ENCODE data around the gene NANOS1.

Gene NANOS1, protein sequence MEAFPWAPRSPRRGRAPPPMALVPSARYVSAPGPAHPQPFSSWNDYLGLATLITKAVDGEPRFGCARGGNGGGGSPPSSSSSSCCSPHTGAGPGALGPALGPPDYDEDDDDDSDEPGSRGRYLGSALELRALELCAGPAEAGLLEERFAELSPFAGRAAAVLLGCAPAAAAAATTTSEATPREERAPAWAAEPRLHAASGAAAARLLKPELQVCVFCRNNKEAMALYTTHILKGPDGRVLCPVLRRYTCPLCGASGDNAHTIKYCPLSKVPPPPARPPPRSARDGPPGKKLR

DNA sequence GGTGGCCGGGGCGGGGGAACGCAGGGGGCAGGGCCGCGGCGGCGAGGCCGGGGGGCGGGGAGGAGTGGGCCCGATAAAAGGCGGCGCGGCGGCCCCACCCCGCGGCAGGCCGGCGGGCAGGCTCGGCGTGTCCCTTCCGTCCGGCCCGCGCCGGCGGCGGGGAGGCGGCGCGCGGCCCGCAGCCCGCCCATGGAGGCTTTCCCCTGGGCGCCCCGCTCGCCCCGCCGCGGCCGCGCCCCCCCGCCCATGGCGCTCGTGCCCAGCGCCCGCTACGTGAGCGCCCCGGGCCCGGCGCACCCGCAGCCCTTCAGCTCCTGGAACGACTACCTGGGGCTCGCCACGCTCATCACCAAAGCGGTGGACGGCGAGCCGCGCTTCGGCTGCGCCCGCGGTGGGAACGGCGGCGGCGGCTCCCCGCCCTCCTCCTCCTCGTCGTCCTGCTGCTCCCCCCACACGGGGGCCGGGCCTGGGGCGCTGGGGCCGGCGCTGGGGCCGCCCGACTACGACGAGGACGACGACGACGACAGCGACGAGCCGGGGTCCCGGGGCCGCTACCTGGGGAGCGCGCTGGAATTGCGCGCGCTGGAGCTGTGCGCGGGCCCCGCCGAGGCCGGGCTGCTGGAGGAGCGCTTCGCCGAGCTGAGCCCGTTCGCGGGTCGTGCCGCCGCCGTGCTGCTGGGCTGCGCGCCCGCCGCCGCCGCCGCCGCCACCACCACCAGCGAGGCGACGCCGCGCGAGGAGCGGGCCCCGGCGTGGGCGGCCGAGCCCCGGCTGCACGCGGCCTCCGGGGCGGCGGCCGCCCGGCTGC, at the start of gene NANOS1:
TSS of gene NANOS1 (plus strand) at position 102 of the 808 bp plus-strand sequence. CDS start at position 190, 88 bp downstream.
- DNase-seq (ENCODE audit: low spot score): no peak

DNA sequence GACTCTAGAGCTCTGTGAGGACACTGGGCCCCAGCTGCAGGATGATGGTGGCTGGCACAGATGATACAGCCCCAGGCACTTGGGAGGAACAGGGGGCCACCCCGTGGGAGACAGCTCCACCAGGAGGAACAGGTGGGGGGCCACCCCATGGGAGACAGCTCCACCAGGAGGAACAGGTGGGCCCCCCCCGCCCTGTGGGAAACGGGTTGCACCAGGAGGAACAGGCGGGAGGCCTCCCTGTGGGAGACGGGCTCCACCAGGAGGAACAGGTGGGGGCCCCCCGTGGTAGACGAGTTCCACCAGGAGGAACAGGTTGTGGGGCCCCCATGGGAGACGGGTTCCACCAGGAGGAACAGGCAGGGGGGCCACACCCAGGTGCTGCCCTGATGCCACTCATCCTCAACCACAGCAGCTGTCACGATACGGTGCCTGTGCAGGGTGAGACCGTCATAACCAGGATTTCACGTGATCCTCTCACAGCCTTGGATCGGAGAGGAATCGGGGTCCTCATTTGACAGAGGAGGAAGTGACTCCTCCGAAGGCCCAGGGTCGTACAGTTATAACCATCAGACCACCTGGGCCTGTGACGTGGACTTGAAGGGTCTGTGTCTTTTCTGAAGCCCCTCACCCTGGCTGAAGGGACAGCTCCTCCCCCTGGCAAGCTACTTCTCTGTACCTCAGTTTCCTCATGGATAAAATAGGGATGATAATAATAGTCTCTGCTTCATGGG, 49.2 kb upstream of the NANOS1 start:
- DNase-seq (ENCODE audit: low spot score): no peak

DNA sequence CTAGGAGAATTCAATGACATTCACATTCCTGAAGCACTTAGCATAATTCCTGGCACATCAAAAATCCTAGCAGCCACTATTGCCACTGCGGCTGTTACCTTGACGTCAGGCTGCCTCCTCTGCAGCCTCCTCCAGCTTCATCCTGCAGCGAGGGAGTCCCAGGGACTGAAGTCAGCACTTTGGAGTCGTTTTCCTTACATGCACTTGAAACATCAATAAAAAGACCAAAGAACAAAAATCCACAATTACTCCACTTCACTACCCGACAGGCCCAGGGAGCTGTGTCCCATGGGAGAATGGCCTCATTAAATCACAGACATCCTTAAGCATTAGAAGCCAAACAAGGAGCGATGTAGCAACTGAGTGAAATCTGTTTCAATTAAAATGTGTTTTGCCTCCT, 48.6 kb upstream of the NANOS1 start:
- no peak for DNase-seq (ENCODE audit: low spot score)

DNA sequence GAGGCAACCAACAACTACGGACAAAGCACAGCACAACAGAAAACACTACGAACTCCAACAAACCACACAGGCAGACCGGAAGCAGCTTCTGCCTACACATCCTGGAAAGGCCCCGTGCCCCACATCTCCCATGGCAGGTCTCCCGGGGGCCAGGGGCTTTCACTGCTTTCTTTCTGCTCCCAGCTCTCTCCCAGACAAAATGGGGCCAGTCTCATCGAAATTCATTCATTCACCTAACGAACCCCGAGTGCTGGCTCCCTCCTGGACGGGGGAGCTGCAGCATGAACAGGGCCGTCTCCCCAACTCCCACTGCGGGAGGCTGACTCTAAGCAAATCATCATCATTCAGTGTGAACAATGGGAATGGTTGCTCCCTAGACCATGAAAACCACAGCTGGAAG, 47.6 kb upstream of the NANOS1 start:
- no peak for DNase-seq (ENCODE audit: low spot score)

DNA sequence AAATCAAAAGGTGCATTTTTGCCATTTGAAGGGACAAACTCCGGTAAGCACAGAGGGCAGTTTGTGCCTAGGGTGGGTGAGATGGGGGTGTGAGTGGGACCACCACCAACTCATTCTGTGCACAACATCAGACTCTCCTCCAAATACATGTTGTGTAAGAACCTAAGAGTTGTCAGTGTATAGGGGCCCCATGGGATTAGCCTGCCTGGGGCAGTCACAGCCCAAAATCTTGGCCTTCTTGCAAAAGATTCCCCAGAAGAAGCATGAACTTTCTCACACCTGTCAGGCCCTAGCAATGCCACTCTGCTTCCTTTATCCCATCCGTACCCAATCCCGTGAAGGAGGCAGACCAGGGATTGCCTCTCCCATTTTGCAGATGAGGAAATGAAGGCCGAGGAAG, 47.1 kb upstream of the NANOS1 start:
- no peak for DNase-seq (ENCODE audit: low spot score)

DNA sequence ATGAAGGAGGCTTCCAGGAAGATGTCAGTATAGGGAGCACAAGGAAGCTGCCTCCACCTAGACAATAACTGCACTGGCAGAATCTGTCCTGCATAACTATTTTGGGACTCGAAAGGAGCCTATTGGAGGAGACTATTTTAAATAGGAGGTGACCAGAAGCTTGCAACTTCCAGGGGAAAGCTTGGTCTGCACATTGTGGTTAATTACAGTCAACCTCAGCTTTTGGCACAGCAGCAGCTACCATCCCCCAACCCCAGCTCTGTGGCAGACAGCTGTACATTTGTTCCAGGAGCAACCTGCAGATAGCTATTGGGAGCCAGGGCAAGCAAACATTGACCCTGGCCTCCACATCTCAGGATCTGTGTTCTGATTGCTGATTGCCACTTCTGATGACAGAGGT, 46.3 kb upstream of the NANOS1 start:
- DNase-seq (ENCODE audit: low spot score): no peak

DNA sequence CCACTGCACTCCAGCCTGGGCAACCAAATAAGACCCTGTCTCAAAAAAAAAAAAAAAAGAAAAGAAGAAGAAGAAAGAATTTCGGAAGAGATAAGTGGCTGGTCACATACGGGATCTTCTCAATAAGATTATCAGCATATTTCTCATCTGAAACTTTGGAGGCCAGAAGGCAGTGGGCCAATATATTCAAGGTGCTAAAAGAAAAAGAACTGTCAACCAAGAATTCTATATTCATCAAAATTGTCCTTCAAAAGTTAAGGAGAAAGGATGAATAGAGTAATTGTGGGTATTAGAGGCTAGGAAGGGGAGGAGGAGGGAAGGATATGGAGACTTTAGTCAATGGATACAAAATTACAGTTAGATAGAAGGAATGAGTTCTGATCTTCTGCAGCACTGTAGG, 43.9 kb upstream of the NANOS1 start:
- no peak for DNase-seq (ENCODE audit: low spot score)

DNA sequence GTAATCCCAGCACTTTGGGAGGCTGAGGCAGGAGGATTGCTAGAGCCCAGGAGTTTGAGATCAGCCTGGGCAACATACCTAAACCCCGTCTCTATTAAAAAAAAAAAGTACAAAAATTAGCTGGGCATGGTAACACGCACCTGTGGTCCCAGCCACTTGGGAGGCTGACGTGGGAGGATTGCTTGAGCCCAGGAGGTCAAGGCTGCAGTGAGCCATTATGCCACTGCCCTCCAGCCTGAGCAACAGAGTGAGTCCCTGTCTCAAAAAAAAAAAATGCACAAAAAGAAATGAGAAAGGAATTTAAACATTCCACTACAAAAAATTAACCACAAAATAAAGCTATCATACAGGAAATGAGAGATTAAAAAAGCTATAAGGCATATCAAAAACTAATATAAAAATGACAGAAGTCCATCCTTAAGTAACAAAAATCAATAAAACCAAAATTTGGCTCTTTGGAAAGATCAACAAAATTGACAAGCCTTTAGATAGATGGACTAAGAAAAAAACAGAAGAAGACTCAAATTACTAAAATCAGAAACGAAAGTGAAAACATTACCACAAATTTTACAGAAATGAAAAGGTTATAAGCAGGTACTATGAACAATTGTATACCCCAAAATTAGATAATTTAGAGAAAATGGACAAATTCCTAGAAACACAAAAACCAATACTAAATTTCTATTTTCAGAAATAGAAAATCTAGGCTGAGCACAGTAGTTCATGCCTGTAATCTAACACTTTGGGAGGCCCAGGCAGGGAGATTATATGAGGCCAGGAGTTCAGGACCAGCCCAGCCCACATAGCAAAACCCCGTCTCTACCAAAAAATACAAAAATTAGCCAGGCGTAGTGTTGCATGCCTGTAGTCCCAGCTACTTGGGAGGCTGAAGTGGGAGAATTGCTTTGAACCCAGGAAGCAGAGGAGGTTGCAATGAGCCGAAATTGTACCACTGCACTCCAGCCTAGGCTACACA, 42.4 kb upstream of the NANOS1 start:
- DNase-seq (ENCODE audit: low spot score): peak; percentile 43

DNA sequence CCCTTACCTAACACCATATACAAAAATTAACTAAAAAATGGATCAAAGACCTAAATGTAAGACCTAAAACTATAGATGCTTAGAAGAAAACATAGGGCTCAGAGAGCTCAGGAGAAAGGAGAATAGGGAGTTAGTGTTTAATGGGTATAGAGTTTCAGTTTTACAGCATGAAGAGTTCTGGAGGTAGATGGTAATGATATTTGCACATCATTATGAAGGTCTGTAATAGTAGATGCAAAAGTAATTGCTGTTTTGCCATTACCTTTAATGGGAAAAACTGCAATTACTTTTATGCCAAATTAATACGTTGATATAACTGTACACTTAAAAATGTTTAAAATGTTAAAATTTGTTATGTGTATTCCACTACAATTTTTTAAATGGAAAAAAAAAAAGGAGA, 39.2 kb upstream of the NANOS1 start:
- DNase-seq (ENCODE audit: low spot score): no peak

DNA sequence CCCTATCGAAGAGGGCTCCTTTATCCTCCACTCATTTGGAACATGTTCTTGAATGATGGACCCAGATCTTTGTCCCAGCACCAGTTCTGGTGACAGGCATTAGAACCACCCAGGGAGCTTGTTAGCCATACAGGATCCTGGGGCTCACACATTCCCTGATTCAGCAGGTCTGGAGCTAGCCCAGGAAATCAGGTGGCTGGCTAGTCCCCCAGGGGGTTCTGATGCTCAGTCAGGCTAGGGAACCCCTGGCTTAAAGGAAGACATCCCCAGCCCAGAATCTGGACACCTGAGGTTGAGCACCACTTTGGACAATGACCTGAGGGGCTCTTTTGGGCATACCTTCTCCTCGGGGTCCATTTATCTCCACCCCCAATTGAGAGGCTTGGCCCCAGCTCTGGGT, 37.0 kb upstream of the NANOS1 start:
- DNase-seq (ENCODE audit: low spot score): no peak

DNA sequence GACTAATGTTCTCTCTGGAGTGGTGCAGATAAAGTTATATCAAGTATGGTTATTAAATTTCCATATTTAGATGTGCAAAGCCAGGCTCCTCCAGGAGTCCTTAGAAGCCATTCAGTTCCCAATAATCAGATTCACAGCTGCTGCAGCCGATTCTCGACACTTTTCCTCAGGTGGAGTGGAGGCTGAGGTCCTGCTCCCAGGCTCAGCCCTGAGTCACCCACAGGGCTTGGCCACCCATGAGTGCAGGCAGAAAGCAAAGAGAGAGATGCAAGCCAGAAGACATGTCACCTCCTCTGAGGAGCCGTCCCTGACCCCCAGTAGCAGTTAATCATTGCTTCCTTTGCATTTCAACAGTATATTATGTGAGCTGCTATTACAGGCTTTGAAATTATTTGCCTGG, 36.3 kb upstream of the NANOS1 start:
- no peak for DNase-seq (ENCODE audit: low spot score)

DNA sequence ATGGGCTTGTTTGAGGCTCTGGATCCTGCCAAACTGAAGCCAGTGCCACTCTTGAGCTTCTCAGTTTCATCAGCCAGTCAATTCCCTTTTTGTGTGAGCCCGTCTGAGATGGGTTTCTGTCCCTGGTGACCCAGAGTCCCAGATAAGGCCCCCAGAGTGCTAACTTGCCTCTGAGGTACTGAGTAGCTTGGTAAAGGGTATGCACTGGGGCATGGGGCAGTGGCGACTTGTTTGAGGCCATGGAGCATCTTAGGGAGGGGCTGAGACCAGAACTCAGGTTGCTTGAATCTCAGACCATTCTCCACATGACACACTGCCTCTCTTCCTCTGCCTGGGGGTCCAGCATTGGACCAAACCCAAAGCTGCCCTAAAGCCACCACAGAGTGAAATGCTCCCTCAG, 35.2 kb upstream of the NANOS1 start:
- DNase-seq (ENCODE audit: low spot score): no peak

DNA sequence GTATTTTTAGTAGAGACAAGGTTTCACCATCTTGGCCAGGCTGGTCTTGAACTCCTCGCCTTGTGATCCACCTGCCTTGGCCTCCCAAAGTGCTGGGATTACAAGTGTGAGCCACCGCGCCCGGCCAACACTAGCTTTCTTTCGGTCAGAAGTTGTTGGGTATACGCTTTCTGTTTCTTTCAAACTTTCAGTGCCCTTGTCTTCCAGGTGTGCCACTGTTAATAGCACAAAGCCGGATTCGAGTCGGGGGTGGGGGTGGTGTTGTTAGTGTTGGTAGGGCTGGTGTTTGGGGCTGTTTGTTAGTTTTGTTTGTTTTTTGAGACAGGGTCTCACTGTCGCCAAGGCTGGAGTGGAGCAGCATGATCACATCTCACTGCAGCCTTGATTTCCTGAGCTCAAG, 33.8 kb upstream of the NANOS1 start:
- DNase-seq (ENCODE audit: low spot score): no peak

DNA sequence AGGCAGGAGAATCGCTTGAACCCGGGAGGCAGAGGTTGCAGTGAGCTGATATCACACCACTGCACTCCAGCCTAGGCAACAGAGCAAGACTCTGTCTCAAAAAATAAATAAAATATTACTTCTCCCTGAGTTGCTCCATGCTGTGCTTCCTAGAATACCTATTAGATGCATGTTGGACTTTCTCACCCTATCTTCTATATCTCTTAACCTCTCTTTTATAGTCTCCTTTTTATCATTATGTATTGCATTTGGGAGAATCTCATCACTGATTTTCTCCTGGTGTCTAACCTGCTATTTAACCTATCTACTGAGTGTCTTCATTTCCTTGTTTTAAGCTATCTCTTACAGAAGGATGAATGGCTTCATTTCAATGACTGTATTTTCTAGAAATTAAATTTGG, 32.1 kb upstream of the NANOS1 start:
- no peak for DNase-seq (ENCODE audit: low spot score)

DNA sequence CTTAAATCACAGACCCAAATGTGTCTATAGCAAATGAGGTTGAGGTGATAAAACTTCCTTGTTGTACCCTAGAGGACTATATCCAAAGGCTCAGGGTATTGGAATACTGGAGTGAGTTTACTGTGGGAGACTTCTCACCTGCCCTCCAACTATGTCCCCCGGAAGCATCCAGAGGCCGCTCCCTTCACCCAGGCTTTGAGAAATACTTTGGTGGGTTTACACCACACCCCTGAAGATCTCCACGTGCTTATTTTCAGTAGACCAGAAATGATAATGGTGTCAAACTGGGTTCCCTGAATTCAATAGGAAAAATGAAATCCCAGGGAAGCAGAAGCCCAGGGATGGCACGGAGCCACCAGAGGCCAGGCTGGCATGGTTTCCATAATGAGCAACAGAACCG, 31.3 kb upstream of the NANOS1 start:
- no peak for DNase-seq (ENCODE audit: low spot score)

DNA sequence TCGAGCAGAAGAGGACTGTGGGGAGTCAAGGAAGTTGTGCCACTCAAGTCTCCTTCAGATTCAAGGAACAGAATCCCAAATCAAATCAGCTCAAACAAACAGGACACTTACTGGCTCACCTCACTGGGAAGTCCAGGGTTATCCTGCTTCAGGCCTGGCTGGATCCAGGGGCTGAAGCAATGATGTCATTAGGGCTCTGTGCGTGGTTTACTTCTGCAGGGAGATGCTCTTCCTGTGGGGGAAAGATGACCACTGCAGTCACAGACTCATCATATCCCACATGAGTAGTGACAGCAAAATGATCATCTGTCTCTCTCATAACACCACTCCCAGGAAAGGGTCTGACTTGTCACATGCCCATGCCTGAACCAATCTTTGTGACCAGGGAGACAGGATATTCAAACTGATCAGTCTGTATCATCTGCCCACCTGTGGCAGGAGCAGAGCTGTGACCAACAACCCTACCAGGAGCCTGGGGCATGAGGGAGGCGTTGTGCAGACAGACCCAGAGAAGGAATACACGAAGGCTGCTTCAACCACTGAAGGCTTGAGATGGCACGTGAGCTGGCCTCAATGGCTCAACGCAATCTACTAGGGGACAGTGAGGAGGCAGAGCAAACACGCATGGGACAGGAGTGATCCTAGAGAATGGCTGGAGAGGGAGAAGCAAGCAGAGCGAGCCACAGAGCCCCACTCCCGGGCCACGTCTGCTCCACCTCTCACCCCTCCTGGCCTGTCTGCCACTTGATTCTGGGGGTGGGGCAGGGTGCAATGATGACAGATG, 27.6 kb upstream of the NANOS1 start:
- DNase-seq (ENCODE audit: low spot score): no peak

DNA sequence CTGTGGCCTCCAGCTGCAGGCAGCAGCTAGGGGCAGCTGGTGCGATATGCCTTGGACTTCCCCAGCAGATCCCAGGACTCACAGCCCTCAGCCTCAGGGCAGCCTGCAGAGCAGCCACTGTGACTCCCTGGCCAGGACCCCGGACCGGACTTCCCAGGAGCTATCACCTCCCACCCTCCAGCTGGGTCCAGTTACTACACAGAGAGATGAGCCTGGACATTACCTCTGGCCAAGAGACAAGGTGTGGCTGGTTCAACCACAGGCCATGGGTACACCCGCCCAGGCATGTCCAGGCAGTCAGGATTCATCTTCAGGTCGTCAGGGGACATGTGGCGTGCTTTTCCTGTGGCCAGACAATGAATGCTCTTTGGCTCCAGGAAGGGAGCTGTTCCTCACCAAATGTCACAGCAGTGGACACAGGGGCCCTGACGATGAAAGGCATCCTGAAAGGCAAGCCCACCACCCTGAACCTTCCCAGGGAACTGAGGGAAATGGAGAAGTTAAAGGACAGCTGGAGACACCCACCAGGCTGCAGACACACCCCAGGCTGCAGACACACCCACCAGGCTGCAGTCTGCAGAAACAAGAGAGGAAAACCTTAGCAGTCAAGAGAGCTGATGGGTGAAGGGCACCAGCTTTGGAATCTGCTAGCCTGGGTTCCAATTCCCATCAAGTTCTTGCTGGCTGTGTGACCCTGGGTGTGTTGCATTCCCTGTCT, 25.8 kb upstream of the NANOS1 start:
- DNase-seq (ENCODE audit: low spot score): no peak

DNA sequence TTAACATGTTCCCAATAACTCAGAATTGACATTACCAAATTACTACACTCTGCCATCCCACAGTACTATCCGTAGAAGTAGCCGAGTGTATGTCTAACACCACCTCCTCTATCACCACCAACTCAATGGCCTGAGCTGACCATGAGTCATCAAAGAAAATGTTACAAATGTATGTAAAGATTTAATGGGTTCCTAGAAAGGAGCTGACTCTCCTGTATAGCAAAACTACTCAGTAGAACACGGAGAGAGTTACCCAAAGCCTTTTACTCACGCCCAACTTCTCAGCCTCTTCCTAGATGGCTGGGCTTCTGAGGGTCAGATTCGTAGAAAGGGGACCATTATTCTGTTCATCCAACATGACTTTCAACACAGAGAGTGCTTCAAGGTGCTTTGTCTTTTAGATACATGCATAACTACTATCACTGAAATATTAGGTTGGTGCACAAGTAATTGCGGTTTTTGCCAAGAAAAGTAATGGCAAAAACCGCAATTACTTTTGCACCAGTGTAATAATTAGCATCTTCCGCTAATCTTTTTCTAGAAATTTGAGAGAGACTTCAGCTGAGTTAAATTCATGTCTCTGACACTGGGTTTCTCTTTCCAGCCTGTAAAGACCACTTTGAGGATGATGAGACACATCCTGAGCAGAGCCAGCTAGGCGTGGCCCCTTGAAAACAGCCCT, 24.0 kb upstream of the NANOS1 start:
- DNase-seq (ENCODE audit: low spot score): no peak

DNA sequence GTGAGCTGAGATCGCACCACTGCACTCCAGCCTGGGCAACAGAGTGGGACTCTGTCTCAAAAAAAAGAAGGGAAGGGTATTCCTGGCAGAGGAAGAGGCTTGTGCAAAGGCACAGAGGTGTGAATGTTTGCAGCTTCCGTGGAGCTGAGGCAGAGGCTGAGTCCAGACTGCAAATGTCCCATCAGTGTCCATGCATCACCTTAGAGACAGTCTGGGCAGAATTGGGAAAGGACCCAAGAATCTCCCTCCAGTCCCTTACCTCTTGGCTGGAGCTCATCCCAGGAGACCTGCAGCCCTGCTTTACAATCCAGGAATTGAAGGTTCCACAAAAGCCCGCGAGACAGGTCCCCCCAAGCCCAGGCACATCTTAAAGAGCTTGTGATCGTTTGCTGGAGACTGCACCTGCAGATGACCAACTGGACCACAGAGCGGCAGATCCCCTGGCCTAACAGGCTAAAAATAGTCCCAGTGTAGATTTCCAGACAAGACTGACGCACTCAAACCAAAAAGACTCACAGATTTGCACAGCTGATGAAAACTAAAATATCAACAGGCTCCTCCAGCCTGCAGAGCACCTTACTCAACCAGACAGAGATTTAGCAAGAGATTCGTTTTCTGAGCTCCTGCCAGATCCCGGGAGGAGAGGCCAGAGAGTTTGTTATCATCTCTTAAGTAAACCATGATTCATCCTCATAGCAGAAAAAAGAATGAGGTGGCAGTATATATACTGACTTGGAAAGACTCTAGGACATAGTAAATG, 22.9 kb upstream of the NANOS1 start:
- DNase-seq (ENCODE audit: low spot score): no peak
